GM12872 (cell line): ENCODE measurements around the gene NPC1L1.

Source experiments
- CTCF ChIP-seq: IDR thresholded peaks from 3 replicates; pipeline ENCODE4 v1.5.1; 2011; ENCODE audit warnings: low read depth, mild to moderate bottlenecking, low read length, moderate library complexity; ENCODE audit not compliant: insufficient read depth

NPC1L1 gene

GRCh38 chr7:44547536-44548231 lies 6.6 kb upstream of the NPC1L1 start:
- TF ChIP-seq CTCF = no peak

- TF ChIP-seq CTCF = no peak
Observed at GRCh38 chr7:44541876-44542610, 913 bp upstream of the NPC1L1 start.

GRCh38 chr7:44540592-44541027 lies 520 bp downstream of the NPC1L1 start:
- no peak for TF ChIP-seq CTCF

GRCh38 chr7:44539669-44540506 lies 1.2 kb downstream of the NPC1L1 start:
- TF ChIP-seq CTCF = no peak

- no peak for TF ChIP-seq CTCF
Observed at GRCh38 chr7:44538798-44539668, 2.1 kb downstream of the NPC1L1 start.

GRCh38 chr7:44538093-44538797 lies 2.9 kb downstream of the NPC1L1 start:
- TF ChIP-seq CTCF = no peak
